A673 (cell line): ENCODE data around the gene HOXC13. TPM values are rescaled to one million over a fixed set of nuclear protein-coding genes. Genes with fewer than 3 reads are reported as not detected.

Source experiments
- BruUV-seq: library from RNA; stranded (reverse); fragments of 400-500 nt; replicated peaks from 2 replicates; lab custom pipeline; 2021; lab: Mats Ljungman, UMichigan
- CTCF ChIA-PET: fragments of 300-600 bp; sonication (Branson Sonifier 250); formaldehyde crosslinking; loops from one replicate; lab custom pipeline; 2022; ENCODE audit warnings: antibody characterized with exemption; lab: Charles Lee
- POLR2A ChIA-PET: fragments of 300-600 bp; sonication (Branson Sonifier 250); formaldehyde crosslinking; loops from one replicate; lab custom pipeline; 2022; ENCODE audit warnings: antibody characterized with exemption; ENCODE audit not compliant: low non-redundant PET; lab: Charles Lee
- DNase-seq: peaks from one replicate; pipeline ENCODE4 v3.0.0-alpha.2; 2015; ENCODE audit warnings: low spot score
- H3K27ac ChIP-seq: fragments of 200-600 bp; sonication (generic); 2 replicates; pipeline ENCODE4 v1.5.1; 2016; ENCODE audit warnings: mixed run types, low read depth, mild to moderate bottlenecking, mixed read lengths, antibody characterized with exemption, low read length; ENCODE audit not compliant: poor library complexity, severe bottlenecking
- H3K27me3 ChIP-seq: fragments of 200-600 bp; sonication (generic); replicated peaks from 2 replicates; pipeline ENCODE4 v1.6.1; 2017; ENCODE audit warnings: mixed run types, low read depth, mild to moderate bottlenecking, mixed read lengths, antibody characterized with exemption, low read length; ENCODE audit not compliant: insufficient read depth, poor library complexity
- H3K36me3 ChIP-seq: fragments of 200-600 bp; sonication (generic); 2 replicates; pipeline ENCODE4 v1.6.1; 2016; ENCODE audit warnings: mixed run types, mild to moderate bottlenecking, mixed read lengths, antibody characterized with exemption, low read length; ENCODE audit not compliant: insufficient read depth, poor library complexity, severe bottlenecking
- H3K4me1 ChIP-seq: fragments of 200-600 bp; sonication (generic); 2 replicates; pipeline ENCODE4 v1.6.1; 2017; ENCODE audit warnings: mixed run types, mild to moderate bottlenecking, mixed read lengths, antibody characterized with exemption, low read length; ENCODE audit not compliant: insufficient read depth, poor library complexity, severe bottlenecking
- H3K4me3 ChIP-seq: fragments of 200-600 bp; sonication (generic); 2 replicates; pipeline ENCODE4 v1.5.1; 2016; ENCODE audit warnings: low read depth, mixed run types, mild to moderate bottlenecking, mixed read lengths, low read length; ENCODE audit not compliant: poor library complexity, severe bottlenecking
- H3K9me3 ChIP-seq: fragments of 200-600 bp; sonication (generic); 2 replicates; pipeline ENCODE4 v1.6.1; 2016; ENCODE audit warnings: mixed run types, low read depth, mild to moderate bottlenecking, mixed read lengths, antibody characterized with exemption, low read length; ENCODE audit not compliant: poor library complexity, severe bottlenecking
- EZH2 ChIP-seq: fragments of 200-600 bp; sonication (generic); IDR thresholded peaks from 2 replicates; pipeline ENCODE4 v1.6.1; 2017; ENCODE audit warnings: borderline replicate concordance, low read depth, mild to moderate bottlenecking, mixed read lengths, antibody characterized with exemption, low read length; ENCODE audit not compliant: poor library complexity, severe bottlenecking
- intact Hi-C: fragments of 100-400 bp; cut with micrococcal nuclease; formaldehyde crosslinking; loops from one replicate; pipeline ENCODE4 v1.10.0; 2022; ENCODE audit not compliant: unreplicated experiment
- total RNA-seq: library from RNA; stranded (reverse); gene quantifications from 2 replicates; pipeline ENCODE4 v1.2.3, GENCODE V29; 2021
- TF ChIP-seq, protein P1 (sequence below): fragments of 300-800, 200-600 bp; sonication (generic); conservative IDR thresholded peaks from 2 replicates; pipeline ENCODE4 v1.5.1; 2017; ENCODE audit warnings: low read depth, mild to moderate bottlenecking, antibody characterized with exemption, low read length, moderate library complexity, mixed read lengths

The HOXC13 gene
- total RNA-seq, 1 experiment from 2014 or later: 10.1 TPM

DNA sequence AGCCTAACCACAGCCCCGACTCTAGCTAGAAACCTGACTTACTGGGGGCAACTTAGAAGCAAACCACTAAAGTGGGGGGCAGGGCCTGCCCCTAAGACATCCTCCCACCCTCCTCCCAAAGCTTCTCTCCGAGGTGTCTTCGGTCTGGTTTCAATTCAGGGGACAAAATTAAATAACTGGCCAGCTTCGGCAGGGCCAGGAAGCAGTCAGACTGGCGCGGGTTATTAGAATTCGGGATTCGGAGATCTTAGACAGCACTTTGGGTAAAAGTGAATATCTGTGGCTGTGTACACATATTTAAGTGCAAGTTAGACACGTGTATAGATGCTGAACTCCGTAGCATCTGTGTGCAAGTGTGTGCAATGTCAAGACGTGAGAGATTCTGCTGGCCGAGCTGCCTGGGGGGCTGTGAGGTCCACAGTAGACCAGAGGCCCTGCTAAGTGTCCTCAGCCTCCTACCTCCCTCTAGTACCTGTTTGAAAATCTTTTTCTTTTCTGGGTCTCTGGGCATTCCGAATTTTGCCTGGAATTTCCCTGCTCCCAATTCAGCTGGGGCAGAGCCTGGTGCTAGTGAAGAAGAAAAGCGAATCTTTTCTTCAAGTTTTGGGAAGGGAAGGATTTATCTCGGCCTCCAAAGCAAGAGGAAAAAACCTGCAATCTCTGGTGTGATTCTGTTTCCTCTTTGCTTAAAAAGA is 42.3 kb downstream of the HOXC13 start:
- Histone ChIP-seq H3K27ac (peak overlapping the region; percentile 53), H3K36me3 (no peaks in the 10 kb centered on the region), H3K27me3 (no peaks in the 10 kb centered on the region), H3K9me3 (peaks cover 2% of the 10 kb centered on the region), H3K4me1 (peaks cover 41% of the 10 kb centered on the region), H3K4me3 (no peak overlapping the region)
- no peak for DNase-seq
- POLR2A ChIA-PET: no interaction called here
- intact Hi-C loops: loop anchor here (5.0 to 10.0 kb wide), 3 partner anchors 214 to 394 kb away; no protein-coding TSS in a partner anchor
- TF ChIP-seq EZH2: no peak
- TF ChIP-seq, protein P1, sequence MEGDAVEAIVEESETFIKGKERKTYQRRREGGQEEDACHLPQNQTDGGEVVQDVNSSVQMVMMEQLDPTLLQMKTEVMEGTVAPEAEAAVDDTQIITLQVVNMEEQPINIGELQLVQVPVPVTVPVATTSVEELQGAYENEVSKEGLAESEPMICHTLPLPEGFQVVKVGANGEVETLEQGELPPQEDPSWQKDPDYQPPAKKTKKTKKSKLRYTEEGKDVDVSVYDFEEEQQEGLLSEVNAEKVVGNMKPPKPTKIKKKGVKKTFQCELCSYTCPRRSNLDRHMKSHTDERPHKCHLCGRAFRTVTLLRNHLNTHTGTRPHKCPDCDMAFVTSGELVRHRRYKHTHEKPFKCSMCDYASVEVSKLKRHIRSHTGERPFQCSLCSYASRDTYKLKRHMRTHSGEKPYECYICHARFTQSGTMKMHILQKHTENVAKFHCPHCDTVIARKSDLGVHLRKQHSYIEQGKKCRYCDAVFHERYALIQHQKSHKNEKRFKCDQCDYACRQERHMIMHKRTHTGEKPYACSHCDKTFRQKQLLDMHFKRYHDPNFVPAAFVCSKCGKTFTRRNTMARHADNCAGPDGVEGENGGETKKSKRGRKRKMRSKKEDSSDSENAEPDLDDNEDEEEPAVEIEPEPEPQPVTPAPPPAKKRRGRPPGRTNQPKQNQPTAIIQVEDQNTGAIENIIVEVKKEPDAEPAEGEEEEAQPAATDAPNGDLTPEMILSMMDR: no peak
- CTCF ChIA-PET: interaction anchor here (1.0 kb wide), 1 partner anchor 220 kb away, joined by 4 read pairs; no protein-coding TSS in a partner anchor
- BruUV-seq: no TSS peak

GRCh38 chr12:53981634-53982565 is 43.3 kb downstream of the HOXC13 start:
- no peak overlapping the region for H3K4me3 ChIP-seq
- H3K36me3 ChIP-seq: no peaks in the 10 kb centered on the region
- ChIA-PET POLR2A (no interaction called here), CTCF (interaction anchor here (0.5 kb wide), 2 partner anchors 27 to 210 kb away, joined by 4 read pairs; partner anchors contain the start of gene HOXC8)
- no peak for TF ChIP-seq EZH2
- TF ChIP-seq, protein P1: no peak
- no TSS peak for BruUV-seq
- H3K27me3 ChIP-seq: no peaks in the 10 kb centered on the region
- intact Hi-C loops: loop anchor here (5.0 to 10.0 kb wide), 3 partner anchors 215 to 393 kb away; no protein-coding TSS in a partner anchor
- peak overlapping the region; percentile 35 for H3K27ac ChIP-seq
- peaks cover 42% of the 10 kb centered on the region for H3K4me1 ChIP-seq
- no peaks in the 10 kb centered on the region for H3K9me3 ChIP-seq
- DNase-seq: no peak

GRCh38 chr12:53982648-53983567 is 44.3 kb downstream of the HOXC13 start:
- ChIA-PET POLR2A (no interaction called here), CTCF (interaction anchor here (0.5 kb wide), 1 partner anchor 209 kb away, joined by 4 read pairs; no protein-coding TSS in a partner anchor)
- no peaks in the 10 kb centered on the region for H3K36me3 ChIP-seq
- no peak overlapping the region for H3K4me3 ChIP-seq
- no peaks in the 10 kb centered on the region for H3K9me3 ChIP-seq
- H3K4me1 ChIP-seq: peaks cover 42% of the 10 kb centered on the region
- no peak for TF ChIP-seq EZH2
- TF ChIP-seq, protein P1: no peak
- no peak for DNase-seq
- intact Hi-C loops: loop anchor here (5.0 to 10.0 kb wide), 3 partner anchors 216 to 392 kb away; no protein-coding TSS in a partner anchor
- BruUV-seq: no TSS peak
- no peaks in the 10 kb centered on the region for H3K27me3 ChIP-seq
- H3K27ac ChIP-seq: peak overlapping the region; percentile 64
